ENCODE measurements around the gene ANKS1B.
"Not testable (repeated sequence)": the region's sequence is repeated elsewhere in the genome, so short reads cannot be mapped to it uniquely, and the experiment has no call there.

Gene ANKS1B

DNA sequence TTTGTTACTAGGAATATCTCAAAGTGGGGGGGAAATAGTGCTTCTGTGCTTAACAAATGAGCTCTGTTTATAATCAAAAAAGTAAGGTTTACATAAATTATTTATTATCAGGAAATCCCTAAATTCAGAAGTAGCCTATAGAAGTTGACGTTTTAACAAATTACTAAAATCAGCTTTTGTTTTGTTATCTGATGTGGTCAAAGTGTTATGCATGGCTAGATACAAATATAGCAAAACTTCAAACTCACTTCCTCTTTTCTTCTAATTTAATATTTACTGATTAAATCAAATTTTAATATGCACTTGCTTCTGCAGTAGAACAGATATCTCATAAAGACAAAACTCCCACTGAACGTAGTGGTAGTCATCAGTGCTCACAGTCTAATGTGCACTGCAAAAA, 289.7 kb downstream of the ANKS1B start:
- Mint-ChIP-seq H3K27ac (no peak overlapping the region), H3K9me3 (ENCODE audit: low read depth) (peaks cover 18% of the 10 kb centered on the region), H3K4me3 (no peak overlapping the region), H3K27me3 (no peaks in the 10 kb centered on the region), H3K36me3 (no peaks in the 10 kb centered on the region), H3K4me1 (ENCODE audit: low read depth) (no peaks in the 10 kb centered on the region)

DNA sequence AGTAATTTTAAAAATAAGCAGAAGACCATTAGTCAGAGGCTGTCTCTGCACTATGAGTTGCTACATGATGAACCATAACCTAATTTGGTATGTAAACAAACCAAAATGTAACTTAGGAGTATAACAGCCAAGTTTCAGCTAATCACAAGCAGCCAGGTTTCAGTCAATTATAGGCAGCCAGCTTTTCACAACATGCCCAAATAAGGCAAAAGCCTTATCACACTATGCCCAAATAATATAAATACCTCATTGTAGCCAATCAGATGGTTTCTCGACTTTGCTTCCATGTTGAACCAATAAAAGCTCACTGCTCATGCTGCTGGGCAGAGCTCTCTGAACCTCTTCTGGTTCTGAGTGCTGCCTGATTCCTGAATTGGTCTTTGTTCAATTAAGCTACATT, 298.6 kb downstream of the ANKS1B start:
- Mint-ChIP-seq H3K27ac (no peak overlapping the region), H3K9me3 (ENCODE audit: low read depth) (peaks cover 12% of the 10 kb centered on the region), H3K4me1 (ENCODE audit: low read depth) (no peaks in the 10 kb centered on the region), H3K36me3 (no peaks in the 10 kb centered on the region), H3K27me3 (no peaks in the 10 kb centered on the region), H3K4me3 (no peak overlapping the region)

DNA sequence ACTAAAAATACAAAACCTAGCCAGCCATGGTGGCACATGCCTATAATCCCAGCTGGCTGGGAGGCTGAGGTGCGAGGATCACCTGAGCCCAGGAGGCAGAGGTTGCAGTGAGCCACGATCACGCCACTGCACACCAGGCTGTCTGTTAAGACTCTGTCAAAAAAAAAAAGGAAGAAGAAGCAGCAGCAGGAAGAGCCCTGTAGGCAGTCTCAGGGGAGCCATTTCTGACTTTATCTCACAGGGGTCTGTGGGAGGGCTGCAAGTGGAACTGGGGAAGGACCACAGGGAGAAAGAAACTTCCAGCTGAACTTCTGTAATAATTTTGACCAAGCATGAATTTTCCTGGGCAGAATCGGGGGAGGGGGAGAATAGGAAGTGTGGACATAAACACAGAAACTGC, 304.5 kb downstream of the ANKS1B start:
- Mint-ChIP-seq H3K4me1 (ENCODE audit: low read depth) (no peaks in the 10 kb centered on the region), H3K9me3 (ENCODE audit: low read depth) (peaks cover 7% of the 10 kb centered on the region), H3K27me3 (no peaks in the 10 kb centered on the region), H3K27ac (no peak overlapping the region), H3K4me3 (no peak overlapping the region), H3K36me3 (no peaks in the 10 kb centered on the region)

DNA sequence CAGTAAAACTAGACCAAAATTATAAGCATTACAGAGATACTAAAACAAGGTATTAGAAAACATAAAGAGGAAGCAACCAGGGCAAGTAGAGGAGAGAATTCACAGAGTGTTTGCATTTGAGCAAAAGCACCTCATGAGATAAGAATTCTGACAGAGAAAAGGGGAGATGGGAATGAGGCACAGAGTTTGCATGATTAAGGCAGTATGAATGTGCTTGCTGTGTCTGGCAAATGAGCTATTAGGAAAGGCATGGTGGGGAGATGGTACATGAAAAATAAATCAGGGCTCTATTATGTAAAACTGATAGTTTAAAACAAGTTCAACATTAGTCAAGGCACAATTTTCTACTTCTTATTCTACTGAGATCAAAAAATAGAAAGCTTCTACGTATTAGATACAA, 314.1 kb downstream of the ANKS1B start:
- Mint-ChIP-seq H3K4me3 (no peak overlapping the region), H3K9me3 (ENCODE audit: low read depth) (peaks cover 9% of the 10 kb centered on the region), H3K4me1 (ENCODE audit: low read depth) (no peaks in the 10 kb centered on the region), H3K27ac (no peak overlapping the region), H3K36me3 (no peaks in the 10 kb centered on the region), H3K27me3 (no peaks in the 10 kb centered on the region)

DNA sequence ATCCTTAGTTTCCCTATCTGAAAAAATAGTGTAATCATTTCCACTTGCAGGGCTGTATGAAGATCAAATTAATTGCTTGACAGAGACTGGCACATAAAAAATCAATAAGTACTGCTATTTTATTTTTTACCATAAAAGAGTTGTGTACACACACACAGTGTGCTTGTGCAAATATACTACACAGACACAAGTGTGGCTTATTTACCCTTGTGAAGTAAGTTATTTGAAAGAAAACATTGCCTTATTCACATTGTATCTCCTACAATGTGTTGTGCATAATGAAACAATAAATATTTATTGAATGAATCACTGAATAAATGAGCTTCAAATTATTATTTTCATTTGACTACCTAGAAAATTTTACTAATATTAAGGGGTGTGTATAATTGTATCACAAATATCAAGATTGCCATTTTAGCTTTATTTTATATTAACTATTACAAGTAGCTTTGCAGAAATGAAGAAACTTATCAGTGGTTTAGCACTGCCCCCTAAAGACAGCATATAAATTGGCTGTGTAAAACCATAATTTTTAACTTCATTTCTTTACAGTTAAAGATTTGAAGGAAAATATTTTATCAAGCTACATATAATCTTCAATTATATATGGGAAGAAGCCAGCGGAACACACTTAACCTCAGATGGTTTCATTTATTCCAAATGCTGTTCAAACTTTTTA, 325.9 kb downstream of the ANKS1B start:
- no peaks in the 10 kb centered on the region for H3K4me1 Mint-ChIP-seq (ENCODE audit: low read depth)
- H3K27me3 Mint-ChIP-seq: no peaks in the 10 kb centered on the region
- no peak overlapping the region for H3K27ac Mint-ChIP-seq
- H3K4me3 Mint-ChIP-seq: no peak overlapping the region
- peaks cover 4% of the 10 kb centered on the region for H3K9me3 Mint-ChIP-seq (ENCODE audit: low read depth)
- H3K36me3 Mint-ChIP-seq: no peaks in the 10 kb centered on the region

DNA sequence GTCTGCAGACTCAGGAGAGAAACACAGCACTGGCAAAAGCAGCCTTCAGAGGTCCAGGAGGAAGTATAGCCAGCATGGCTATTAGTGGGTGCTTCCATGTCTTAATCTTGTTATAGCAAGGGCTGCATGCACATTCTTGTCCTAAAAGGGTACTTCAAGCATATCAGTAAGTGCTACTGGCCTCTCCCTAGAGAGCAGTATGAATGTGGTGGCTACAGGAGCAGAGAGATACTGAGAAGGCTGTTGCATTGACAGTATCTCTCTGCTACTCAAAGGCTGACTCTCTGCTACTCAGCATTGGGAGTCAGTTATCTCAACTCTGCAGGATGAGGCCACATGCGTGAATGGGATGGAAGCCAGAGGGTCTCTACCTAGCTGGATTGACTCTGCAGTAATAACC, 335.2 kb downstream of the ANKS1B start:
- Mint-ChIP-seq H3K27me3 (no peaks in the 10 kb centered on the region), H3K36me3 (no peaks in the 10 kb centered on the region), H3K4me3 (no peak overlapping the region), H3K27ac (no peak overlapping the region), H3K4me1 (ENCODE audit: low read depth) (no peaks in the 10 kb centered on the region), H3K9me3 (ENCODE audit: low read depth) (no peaks in the 10 kb centered on the region)

DNA sequence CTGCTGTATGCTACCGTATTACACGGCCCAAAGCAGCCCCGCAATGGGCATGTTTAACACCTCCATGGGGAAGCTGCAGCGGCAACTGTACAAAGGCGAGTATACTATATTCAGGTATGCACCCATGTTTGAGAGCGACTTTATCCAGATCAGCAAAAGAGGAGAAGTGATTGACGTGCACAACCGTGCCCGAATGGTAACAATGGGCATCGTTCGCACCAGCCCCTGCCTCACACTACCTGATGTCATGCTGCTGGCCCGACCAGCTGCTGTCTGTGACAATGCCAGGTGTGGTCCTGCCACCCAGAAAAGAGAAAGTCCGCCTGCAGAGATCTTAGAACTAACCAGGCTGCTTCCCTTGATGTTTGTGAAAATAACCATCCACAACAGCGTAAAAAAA, 336.6 kb downstream of the ANKS1B start:
- no peaks in the 10 kb centered on the region for H3K27me3 Mint-ChIP-seq
- H3K36me3 Mint-ChIP-seq: no peaks in the 10 kb centered on the region
- H3K4me1 Mint-ChIP-seq (ENCODE audit: low read depth): no peaks in the 10 kb centered on the region
- no peaks in the 10 kb centered on the region for H3K9me3 Mint-ChIP-seq (ENCODE audit: low read depth)
- no peak overlapping the region for H3K4me3 Mint-ChIP-seq
- no peak overlapping the region for H3K27ac Mint-ChIP-seq

DNA sequence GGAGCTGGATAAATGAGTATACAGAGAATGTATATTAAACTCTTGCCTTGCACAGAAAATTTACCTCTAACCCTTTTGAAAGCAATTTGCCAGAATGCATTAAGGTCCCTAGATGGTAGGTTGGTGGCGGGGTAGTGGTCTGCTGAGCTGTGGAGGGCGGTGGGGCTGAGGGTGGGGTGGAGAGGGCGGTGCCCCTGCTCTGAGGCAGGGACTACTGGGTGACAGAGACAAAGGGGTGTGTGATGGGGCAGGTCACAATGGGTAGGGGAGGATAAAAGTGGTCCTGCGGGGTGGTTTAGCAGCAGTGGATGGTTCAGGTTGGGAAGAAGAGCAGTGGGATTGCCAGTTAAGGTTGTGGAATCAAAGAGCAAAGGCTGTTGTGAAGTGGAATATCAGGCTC, 337.3 kb downstream of the ANKS1B start, which contains the start of gene GARIN6:
GARIN6 (plus strand) TSS at position 301 of the 400 bp plus-strand sequence. CDS start 422 bp downstream, outside the sequence.
- no peaks in the 10 kb centered on the region for H3K9me3 Mint-ChIP-seq (ENCODE audit: low read depth)
- no peaks in the 10 kb centered on the region for H3K4me1 Mint-ChIP-seq (ENCODE audit: low read depth)
- H3K27ac Mint-ChIP-seq: no peak within 1 kb of the TSS
- no peak within 1 kb of the TSS for H3K4me3 Mint-ChIP-seq
- no peaks in the 10 kb centered on the region for H3K36me3 Mint-ChIP-seq
- no peaks in the 10 kb centered on the region for H3K27me3 Mint-ChIP-seq

DNA sequence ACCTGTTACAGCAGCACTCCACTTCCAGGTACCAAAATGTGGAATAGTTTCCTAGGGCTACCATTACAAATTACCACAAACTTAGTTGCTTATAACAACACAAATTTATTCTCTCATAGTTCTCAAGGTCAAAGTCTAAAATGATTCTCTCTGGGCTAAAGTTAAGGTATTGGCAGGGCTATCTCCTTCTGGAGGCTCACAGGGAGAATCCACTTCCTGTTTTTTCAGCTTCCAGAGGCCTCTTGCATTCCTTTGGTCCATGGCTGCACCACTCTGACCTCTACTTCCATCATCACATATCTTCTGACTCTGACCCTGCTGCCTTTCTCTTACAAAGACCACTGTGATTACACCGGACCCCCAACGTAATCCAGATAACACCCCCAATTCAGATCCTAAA, 340.1 kb downstream of the ANKS1B start:
- Mint-ChIP-seq H3K27me3 (no peaks in the 10 kb centered on the region), H3K36me3 (no peaks in the 10 kb centered on the region), H3K27ac (no peak overlapping the region), H3K4me3 (no peak overlapping the region), H3K4me1 (ENCODE audit: low read depth) (no peaks in the 10 kb centered on the region), H3K9me3 (ENCODE audit: low read depth) (no peaks in the 10 kb centered on the region)

DNA sequence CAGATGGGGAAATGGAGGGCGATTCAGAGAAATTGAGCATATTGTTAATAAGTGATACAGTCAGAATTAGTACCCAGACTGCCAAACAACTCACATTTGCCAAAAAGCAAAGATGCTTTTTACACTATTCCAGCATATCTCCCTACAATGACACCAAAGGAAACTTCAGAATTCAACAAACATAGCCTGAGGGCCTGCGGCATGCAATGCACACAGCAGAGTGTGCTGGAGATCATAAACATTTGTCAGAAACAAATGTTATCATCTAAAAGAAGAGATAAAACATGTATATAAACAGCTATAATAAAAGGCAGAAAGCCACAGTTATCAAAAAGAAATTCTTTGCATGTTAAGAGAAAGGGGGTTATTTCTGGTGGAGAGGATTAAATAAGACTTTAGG, 357.3 kb downstream of the ANKS1B start:
- Mint-ChIP-seq H3K9me3 (ENCODE audit: low read depth) (peaks cover 5% of the 10 kb centered on the region), H3K27ac (no peak overlapping the region), H3K36me3 (no peaks in the 10 kb centered on the region), H3K4me3 (no peak overlapping the region), H3K4me1 (ENCODE audit: low read depth) (no peaks in the 10 kb centered on the region), H3K27me3 (no peaks in the 10 kb centered on the region)

DNA sequence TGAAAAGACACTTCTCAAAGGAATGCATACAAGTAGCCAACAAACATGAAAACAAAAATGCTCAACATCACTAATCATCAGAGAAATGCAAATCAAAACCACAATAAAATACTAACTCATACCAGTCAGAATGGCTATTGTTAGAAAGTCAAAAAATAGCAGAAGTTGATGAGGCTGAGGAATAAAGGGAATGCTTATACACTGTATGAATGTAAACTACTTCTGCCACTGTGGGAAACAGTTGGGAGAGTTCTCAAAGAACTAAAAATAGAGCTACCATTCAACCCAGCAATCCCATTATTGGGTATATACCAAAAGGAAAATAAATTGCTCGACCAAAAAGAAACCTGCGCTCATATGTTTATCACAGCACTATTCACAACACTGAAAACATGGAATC, 360.1 kb downstream of the ANKS1B start:
- H3K4me3 Mint-ChIP-seq; H3K36me3 Mint-ChIP-seq; H3K27ac Mint-ChIP-seq; H3K4me1 Mint-ChIP-seq (ENCODE audit: low read depth); H3K27me3 Mint-ChIP-seq: not testable (repeated sequence)
- H3K9me3 Mint-ChIP-seq (ENCODE audit: low read depth): peaks cover 18% of the 10 kb centered on the region

DNA sequence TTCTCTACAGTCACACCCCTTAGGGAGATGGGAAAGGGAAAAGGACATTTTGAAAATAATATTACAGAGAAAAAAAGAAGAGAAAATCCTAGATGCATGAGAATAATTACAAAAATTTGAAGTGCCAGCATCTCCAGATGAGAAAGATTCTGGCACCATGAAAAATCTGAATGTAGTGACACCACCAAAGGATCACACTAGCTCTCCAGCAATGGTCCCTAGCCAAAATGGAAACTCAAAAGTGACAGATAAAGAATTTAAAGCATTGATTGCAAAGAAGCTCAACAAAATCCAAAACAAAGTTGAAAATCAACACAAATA, 364.6 kb downstream of the ANKS1B start:
- Mint-ChIP-seq H3K27ac (no peak overlapping the region), H3K36me3 (no peaks in the 10 kb centered on the region), H3K27me3 (no peaks in the 10 kb centered on the region), H3K4me3 (no peak overlapping the region), H3K9me3 (ENCODE audit: low read depth) (peaks cover 22% of the 10 kb centered on the region), H3K4me1 (ENCODE audit: low read depth) (no peaks in the 10 kb centered on the region)

DNA sequence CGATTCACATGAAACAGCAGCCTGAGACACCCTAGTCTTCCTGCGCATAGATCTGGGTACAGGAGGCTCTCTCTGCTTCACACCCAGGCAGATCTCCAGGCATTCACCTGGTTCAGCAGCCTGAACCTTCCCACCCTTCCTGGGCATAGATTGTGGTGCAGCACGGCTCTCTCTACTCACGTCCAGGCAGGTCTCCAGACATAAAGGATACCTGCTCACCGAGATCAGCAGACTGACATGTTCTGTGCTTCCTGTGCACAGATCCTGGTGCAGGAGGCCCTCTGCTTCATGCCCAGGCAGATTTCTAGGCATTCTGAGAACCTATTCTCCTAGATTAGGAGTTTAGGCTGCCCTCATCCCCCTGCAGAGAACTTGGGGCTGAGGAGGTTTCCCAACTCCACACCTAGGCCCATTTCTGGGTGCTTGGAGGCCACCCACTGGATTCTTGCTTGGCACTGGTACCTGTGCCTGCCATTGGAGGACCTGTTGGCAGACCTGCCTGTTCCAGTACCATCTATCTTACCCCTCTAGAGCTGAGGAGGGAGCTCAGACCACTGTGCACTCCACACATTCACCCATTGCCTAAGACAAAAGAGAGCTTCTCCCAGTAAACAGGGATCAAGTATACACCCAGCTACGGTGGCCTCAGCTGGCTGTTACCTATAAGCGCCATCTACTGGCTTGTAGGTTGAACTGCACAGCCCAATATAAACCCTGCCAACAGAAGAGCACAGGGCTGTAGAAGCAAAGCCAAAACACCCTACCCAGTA, 365.2 kb downstream of the ANKS1B start:
- H3K4me1 Mint-ChIP-seq (ENCODE audit: low read depth): no peaks in the 10 kb centered on the region
- H3K4me3 Mint-ChIP-seq: no peak overlapping the region
- no peaks in the 10 kb centered on the region for H3K36me3 Mint-ChIP-seq
- no peaks in the 10 kb centered on the region for H3K27me3 Mint-ChIP-seq
- peaks cover 26% of the 10 kb centered on the region for H3K9me3 Mint-ChIP-seq (ENCODE audit: low read depth)
- H3K27ac Mint-ChIP-seq: no peak overlapping the region

DNA sequence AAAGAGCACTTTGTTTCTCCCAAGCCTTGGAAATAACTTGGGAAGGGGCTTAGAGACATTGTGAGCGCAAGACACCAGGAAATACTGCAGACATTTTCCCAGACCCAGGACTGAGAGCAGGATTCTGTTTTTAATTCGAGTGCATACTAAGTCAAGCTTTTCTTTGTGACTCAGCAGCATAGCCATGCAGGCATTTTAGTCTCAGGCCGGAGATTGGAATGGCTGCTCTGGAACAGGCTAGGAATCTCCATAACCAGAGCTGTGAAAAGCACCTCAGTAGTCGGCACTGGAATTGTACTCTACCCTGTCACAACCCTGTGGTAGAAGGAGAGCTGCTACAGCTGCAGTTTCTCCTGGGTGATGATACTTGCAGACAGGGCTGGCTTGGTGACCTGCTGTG, 366.1 kb downstream of the ANKS1B start:
- Mint-ChIP-seq H3K27ac (no peak overlapping the region), H3K36me3 (no peaks in the 10 kb centered on the region), H3K4me3 (no peak overlapping the region), H3K4me1 (ENCODE audit: low read depth) (no peaks in the 10 kb centered on the region), H3K9me3 (ENCODE audit: low read depth) (peaks cover 26% of the 10 kb centered on the region), H3K27me3 (no peaks in the 10 kb centered on the region)

DNA sequence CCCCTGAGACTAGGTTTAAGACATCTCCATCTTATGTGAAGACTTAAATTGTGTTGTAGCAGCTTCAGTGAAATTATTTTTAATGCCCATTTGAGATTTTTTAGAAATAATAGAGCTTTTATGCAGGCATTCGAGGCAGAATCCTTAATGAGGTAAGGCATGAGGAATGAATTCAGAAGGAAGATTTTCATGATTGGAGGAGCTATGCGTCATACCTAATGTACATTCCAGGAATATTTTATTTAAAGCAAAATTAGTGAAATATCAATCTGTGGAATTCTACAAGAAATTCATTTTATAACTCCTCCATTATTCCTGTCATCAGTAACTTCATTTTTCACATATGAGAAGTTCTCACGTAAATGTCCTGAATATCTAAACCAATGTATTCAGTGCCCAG, 373.1 kb downstream of the ANKS1B start:
- Mint-ChIP-seq H3K9me3 (ENCODE audit: low read depth) (peaks cover 8% of the 10 kb centered on the region), H3K27me3 (no peaks in the 10 kb centered on the region)

DNA sequence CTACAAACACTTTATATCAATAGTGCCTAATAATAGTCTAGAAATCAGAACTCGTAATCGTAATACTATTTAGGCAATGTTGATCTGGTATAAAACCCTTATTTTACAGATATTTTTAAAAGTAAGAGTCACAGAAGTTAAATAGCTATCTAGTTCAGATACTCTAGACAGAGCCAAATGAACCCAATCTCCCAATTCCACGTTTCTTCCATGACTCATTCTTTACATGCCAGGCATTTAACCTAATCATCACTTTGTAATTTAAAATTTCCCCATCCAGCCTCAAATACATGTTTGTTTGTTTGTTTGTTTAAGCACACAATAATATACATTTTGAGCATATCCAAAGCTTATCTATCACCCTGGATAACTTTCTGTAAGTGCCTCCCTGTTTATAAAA, 373.6 kb downstream of the ANKS1B start:
- peaks cover 8% of the 10 kb centered on the region for H3K9me3 Mint-ChIP-seq (ENCODE audit: low read depth)
- H3K36me3 Mint-ChIP-seq: no peaks in the 10 kb centered on the region
- H3K4me3 Mint-ChIP-seq: no peak overlapping the region

More for the DNA sequence above, 373.1 kb downstream of the ANKS1B start:
- Mint-ChIP-seq H3K4me3 (no peak overlapping the region), H3K27ac (no peak overlapping the region), H3K4me1 (ENCODE audit: low read depth) (no peaks in the 10 kb centered on the region), H3K36me3 (no peaks in the 10 kb centered on the region)

More for the DNA sequence above, 373.6 kb downstream of the ANKS1B start:
- H3K27me3 Mint-ChIP-seq: no peaks in the 10 kb centered on the region
- H3K27ac Mint-ChIP-seq: no peak overlapping the region
- no peaks in the 10 kb centered on the region for H3K4me1 Mint-ChIP-seq (ENCODE audit: low read depth)

Data from activated naive CD8-positive, alpha-beta T cell (primary cell).